HL-60 (cell line): ENCODE data around the gene KLHL3.

Experiments
- POLR2AphosphoS5 ChIP-seq: IDR thresholded peaks from 2 replicates; pipeline ENCODE4 v1.6.1; 2012; ENCODE audit warnings: low read depth
- SPI1 ChIP-seq: IDR thresholded peaks from 2 replicates; pipeline ENCODE4 v1.6.1; 2012; ENCODE audit warnings: low read depth, mild to moderate bottlenecking, borderline replicate concordance
- TF ChIP-seq, protein P1 (sequence below): IDR thresholded peaks from one replicate; pipeline ENCODE4 v1.5.1; 2011; ENCODE audit warnings: low read length, control low read depth, inconsistent platforms; ENCODE audit not compliant: insufficient read depth
- TF ChIP-seq, protein P2 (sequence below): IDR thresholded peaks from 2 replicates; pipeline ENCODE4 v1.6.1; 2012; ENCODE audit warnings: low read depth; ENCODE audit not compliant: insufficient replicate concordance

DNA sequence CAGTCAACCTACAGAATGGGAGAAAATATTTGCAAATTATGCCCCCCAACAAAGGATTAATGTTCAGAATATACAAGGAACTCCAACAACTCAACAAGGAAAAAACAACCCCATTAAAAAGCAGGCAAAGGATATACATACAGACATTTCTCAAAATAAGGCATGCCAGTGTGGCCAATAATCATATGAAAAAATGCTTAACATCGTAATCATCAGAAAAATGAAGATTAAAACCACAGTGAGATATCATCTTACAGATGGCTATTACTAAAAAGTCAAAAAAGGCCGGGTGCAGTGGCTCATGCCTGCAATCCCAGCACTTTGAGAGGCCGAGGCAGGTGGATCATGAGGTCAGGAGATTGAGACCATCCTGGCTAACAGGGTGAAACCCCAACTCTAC is 103.2 kb downstream of the KLHL3 start:
- TF ChIP-seq, protein P1, sequence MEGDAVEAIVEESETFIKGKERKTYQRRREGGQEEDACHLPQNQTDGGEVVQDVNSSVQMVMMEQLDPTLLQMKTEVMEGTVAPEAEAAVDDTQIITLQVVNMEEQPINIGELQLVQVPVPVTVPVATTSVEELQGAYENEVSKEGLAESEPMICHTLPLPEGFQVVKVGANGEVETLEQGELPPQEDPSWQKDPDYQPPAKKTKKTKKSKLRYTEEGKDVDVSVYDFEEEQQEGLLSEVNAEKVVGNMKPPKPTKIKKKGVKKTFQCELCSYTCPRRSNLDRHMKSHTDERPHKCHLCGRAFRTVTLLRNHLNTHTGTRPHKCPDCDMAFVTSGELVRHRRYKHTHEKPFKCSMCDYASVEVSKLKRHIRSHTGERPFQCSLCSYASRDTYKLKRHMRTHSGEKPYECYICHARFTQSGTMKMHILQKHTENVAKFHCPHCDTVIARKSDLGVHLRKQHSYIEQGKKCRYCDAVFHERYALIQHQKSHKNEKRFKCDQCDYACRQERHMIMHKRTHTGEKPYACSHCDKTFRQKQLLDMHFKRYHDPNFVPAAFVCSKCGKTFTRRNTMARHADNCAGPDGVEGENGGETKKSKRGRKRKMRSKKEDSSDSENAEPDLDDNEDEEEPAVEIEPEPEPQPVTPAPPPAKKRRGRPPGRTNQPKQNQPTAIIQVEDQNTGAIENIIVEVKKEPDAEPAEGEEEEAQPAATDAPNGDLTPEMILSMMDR, result no peak
- TF ChIP-seq SPI1 (no peak), POLR2AphosphoS5 (no peak)
- TF ChIP-seq, protein P2, sequence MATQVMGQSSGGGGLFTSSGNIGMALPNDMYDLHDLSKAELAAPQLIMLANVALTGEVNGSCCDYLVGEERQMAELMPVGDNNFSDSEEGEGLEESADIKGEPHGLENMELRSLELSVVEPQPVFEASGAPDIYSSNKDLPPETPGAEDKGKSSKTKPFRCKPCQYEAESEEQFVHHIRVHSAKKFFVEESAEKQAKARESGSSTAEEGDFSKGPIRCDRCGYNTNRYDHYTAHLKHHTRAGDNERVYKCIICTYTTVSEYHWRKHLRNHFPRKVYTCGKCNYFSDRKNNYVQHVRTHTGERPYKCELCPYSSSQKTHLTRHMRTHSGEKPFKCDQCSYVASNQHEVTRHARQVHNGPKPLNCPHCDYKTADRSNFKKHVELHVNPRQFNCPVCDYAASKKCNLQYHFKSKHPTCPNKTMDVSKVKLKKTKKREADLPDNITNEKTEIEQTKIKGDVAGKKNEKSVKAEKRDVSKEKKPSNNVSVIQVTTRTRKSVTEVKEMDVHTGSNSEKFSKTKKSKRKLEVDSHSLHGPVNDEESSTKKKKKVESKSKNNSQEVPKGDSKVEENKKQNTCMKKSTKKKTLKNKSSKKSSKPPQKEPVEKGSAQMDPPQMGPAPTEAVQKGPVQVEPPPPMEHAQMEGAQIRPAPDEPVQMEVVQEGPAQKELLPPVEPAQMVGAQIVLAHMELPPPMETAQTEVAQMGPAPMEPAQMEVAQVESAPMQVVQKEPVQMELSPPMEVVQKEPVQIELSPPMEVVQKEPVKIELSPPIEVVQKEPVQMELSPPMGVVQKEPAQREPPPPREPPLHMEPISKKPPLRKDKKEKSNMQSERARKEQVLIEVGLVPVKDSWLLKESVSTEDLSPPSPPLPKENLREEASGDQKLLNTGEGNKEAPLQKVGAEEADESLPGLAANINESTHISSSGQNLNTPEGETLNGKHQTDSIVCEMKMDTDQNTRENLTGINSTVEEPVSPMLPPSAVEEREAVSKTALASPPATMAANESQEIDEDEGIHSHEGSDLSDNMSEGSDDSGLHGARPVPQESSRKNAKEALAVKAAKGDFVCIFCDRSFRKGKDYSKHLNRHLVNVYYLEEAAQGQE, result no peak
